ENCODE data around the gene PIEZO2. TPM values are rescaled to one million over a fixed set of nuclear protein-coding genes. Genes with fewer than 3 reads are reported as not detected.

PIEZO2 gene
- total RNA-seq, 4 donors from 2014 or later: 2.4 to 5.2 (median 3.3) TPM

DNA sequence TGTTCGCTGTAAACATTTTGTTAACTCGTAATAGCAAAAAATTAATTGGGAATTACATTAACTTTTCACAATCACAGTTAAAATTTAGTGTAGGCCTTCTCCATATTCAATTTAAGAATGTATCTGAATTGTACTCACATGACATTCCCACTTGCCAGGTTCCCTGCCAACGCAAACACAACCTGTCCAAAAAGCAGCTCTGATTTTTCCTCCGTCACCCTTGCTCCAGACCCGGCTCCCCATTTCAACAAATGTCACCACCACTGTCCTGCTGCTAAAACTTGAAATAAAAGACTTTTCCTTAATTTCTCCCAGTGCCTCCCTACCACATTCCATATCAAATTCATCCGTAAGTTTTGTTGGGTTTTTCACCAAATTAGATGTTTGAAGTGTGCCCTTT lies 120.3 kb downstream of the PIEZO2 start:
- 89% methylated on average over 6 of the region's 6 CpGs for WGBS
- no peaks in the 10 kb centered on the region for H3K4me1 ChIP-seq
- no peak overlapping the region for H3K27ac ChIP-seq (replicated peaks in 1 of 4)
- intact Hi-C loops (cut with DNase I): no loop called here
- H3K4me3 ChIP-seq: no peak overlapping the region
- H3K36me3 ChIP-seq: no peaks in the 10 kb centered on the region
- no peaks in the 10 kb centered on the region for H3K27me3 ChIP-seq
- no peaks in the 10 kb centered on the region for H3K9me3 ChIP-seq
- DNase-seq (ENCODE audit: extremely low spot score): no peak
- no peak for TF ChIP-seq POLR2A (IDR thresholded peaks at IDR 0.05; ENCODE audit: low read depth)
- TF ChIP-seq POLR2AphosphoS5 (IDR thresholded peaks at IDR 0.05): no peak
- no peak for TF ChIP-seq EP300 (IDR thresholded peaks at IDR 0.05)
- TF ChIP-seq, protein P1, sequence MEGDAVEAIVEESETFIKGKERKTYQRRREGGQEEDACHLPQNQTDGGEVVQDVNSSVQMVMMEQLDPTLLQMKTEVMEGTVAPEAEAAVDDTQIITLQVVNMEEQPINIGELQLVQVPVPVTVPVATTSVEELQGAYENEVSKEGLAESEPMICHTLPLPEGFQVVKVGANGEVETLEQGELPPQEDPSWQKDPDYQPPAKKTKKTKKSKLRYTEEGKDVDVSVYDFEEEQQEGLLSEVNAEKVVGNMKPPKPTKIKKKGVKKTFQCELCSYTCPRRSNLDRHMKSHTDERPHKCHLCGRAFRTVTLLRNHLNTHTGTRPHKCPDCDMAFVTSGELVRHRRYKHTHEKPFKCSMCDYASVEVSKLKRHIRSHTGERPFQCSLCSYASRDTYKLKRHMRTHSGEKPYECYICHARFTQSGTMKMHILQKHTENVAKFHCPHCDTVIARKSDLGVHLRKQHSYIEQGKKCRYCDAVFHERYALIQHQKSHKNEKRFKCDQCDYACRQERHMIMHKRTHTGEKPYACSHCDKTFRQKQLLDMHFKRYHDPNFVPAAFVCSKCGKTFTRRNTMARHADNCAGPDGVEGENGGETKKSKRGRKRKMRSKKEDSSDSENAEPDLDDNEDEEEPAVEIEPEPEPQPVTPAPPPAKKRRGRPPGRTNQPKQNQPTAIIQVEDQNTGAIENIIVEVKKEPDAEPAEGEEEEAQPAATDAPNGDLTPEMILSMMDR (IDR thresholded peaks at IDR 0.05): no peak

DNA sequence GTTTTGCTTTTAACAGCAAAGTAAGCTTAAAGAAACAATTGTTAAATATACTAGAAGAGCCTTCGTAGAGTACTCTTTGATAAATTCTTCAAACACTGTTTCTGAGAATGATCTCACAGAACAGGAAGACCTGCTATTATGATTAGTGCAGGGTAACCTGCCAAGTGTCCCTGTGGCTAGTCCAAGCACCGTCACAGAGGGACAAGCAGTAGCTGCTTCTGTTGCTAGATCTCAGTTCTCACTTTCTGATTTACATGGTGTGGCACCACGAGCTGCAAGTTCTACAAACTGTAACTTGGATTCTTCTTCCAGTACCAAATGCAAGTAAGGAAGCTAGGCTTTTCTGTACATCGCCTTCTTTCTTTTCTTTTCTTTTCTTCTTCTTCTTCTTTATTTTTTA lies 121.5 kb downstream of the PIEZO2 start:
- H3K27ac ChIP-seq (replicated peaks in 1 of 4): no peak overlapping the region
- no peaks in the 10 kb centered on the region for H3K36me3 ChIP-seq
- intact Hi-C loops (cut with DNase I): no loop called here
- no peaks in the 10 kb centered on the region for H3K4me1 ChIP-seq
- no peaks in the 10 kb centered on the region for H3K27me3 ChIP-seq
- no peak for TF ChIP-seq POLR2A (IDR thresholded peaks at IDR 0.05; ENCODE audit: low read depth)
- TF ChIP-seq, protein P1 (IDR thresholded peaks at IDR 0.05): no peak
- TF ChIP-seq POLR2AphosphoS5 (IDR thresholded peaks at IDR 0.05): no peak
- TF ChIP-seq EP300 (IDR thresholded peaks at IDR 0.05): no peak
- no peak for DNase-seq (ENCODE audit: extremely low spot score)
- H3K4me3 ChIP-seq: no peak overlapping the region
- WGBS: 71% methylated on average over 4 of the region's 4 CpGs
- H3K9me3 ChIP-seq: no peaks in the 10 kb centered on the region

DNA sequence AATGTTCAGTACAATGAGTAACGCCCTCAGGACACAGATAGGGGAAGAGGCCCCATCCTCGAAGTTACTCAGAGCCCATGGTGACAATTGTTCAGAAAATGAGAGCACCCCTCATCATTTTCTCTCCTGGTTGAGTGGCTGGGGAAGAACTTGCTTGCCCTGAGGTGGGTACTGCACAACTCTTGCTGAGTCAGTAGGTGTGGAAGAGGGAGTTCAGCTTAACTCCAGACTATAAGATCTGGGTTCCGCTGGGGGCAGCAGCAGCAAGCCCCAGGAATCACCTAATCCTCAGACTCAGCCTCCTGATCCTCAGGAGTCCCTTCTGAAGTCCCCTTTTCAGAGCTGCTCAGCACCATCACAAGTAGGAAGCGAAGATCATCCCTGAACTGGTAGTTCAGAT lies 123.7 kb downstream of the PIEZO2 start:
- H3K27me3 ChIP-seq: no peaks in the 10 kb centered on the region
- intact Hi-C loops (cut with DNase I): no loop called here
- WGBS: 80% methylated on average over 3 of the region's 4 CpGs

DNA sequence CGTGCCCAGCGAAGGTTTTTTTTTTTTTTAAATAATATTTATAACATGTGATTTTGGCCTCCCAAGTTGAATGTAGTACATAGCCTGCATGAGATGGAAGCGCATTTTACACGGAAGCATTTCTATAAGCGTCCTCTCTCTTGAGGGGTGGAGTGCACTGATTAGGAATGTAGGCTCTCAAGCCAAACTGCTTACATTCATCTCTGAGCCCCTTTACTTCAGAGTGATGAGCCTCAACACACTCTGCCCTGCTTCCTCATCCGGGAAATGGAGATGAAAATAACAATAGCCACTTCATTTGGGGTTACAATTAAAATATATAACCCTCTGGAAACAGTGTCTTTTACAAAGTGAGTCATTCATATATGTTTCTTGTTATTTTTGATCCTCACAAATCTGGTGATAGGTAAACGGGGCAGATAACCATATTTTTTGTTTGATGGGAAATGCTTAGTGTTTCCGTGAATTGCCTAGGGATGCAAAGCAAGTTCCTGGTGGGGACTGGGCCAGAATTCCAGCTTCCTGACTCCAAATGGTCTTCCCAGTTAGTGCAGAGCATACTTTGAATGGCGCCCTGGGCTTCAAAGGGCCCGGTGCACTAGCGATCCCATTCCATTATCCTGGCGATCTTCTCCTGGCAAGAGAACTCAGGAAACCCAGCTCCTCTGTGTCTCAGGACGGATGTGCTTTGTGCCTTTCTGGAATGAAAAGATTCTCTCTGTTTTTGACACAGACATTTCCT lies 124.3 kb downstream of the PIEZO2 start:
- Histone ChIP-seq H3K27ac (replicated peaks in 1 of 4) (no peak overlapping the region), H3K4me3 (no peak overlapping the region), H3K4me1 (peaks cover 0 to 5% (median 0%) of the 10 kb centered on the region in 4 donors), H3K9me3 (no peaks in the 10 kb centered on the region), H3K27me3 (no peaks in the 10 kb centered on the region), H3K36me3 (no peaks in the 10 kb centered on the region)
- DNase-seq (ENCODE audit: extremely low spot score): no peak
- WGBS: 88% methylated on average over 13 of the region's 13 CpGs
- TF ChIP-seq, protein P1 (IDR thresholded peaks at IDR 0.05): no peak
- TF ChIP-seq POLR2A (IDR thresholded peaks at IDR 0.05; ENCODE audit: low read depth) (no peak), EP300 (IDR thresholded peaks at IDR 0.05) (no peak), POLR2AphosphoS5 (IDR thresholded peaks at IDR 0.05) (no peak)
- intact Hi-C loops (cut with DNase I): no loop called here

More for the DNA sequence above, 123.7 kb downstream of the PIEZO2 start:
- Histone ChIP-seq H3K4me1 (no peaks in the 10 kb centered on the region), H3K36me3 (no peaks in the 10 kb centered on the region), H3K4me3 (no peak overlapping the region), H3K27ac (replicated peaks in 1 of 4) (no peak overlapping the region), H3K9me3 (no peaks in the 10 kb centered on the region)
- TF ChIP-seq POLR2A (IDR thresholded peaks at IDR 0.05; ENCODE audit: low read depth) (no peak), EP300 (IDR thresholded peaks at IDR 0.05) (no peak), POLR2AphosphoS5 (IDR thresholded peaks at IDR 0.05) (no peak)
- TF ChIP-seq, protein P1 (IDR thresholded peaks at IDR 0.05): no peak
- DNase-seq (ENCODE audit: extremely low spot score): no peak
